ENCODE results near the gene MBOAT1.

DNA sequence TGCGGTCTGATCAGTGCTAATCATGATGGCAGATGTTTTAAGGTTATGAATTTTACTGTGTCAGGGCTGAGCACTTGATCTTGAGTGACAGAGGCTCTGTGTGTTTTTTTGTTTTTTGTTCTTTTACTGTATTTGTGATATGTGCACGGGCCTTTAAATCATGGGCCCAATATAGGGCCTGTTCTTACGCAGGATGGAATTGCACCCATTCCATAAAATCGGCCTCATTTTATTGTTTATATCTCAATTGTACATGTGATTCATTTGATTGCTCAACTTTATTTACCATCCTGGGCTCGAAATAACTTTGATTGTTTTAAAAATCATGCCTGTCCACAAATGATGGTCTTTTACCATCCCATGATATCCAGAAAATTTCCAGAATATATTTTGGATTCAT lies 39.3 kb upstream of the MBOAT1 start:
- TF ChIP-seq, protein P1, sequence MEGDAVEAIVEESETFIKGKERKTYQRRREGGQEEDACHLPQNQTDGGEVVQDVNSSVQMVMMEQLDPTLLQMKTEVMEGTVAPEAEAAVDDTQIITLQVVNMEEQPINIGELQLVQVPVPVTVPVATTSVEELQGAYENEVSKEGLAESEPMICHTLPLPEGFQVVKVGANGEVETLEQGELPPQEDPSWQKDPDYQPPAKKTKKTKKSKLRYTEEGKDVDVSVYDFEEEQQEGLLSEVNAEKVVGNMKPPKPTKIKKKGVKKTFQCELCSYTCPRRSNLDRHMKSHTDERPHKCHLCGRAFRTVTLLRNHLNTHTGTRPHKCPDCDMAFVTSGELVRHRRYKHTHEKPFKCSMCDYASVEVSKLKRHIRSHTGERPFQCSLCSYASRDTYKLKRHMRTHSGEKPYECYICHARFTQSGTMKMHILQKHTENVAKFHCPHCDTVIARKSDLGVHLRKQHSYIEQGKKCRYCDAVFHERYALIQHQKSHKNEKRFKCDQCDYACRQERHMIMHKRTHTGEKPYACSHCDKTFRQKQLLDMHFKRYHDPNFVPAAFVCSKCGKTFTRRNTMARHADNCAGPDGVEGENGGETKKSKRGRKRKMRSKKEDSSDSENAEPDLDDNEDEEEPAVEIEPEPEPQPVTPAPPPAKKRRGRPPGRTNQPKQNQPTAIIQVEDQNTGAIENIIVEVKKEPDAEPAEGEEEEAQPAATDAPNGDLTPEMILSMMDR (IDR thresholded peaks at IDR 0.05): no peak
- no peak for TF ChIP-seq ZFX (IDR thresholded peaks at IDR 0.05; ENCODE audit: borderline replicate concordance)

Measured in 22Rv1 (cell line).